Neural cell (in vitro differentiated cells): ENCODE measurements around the gene RGS12.

ENCODE experiments used
- CTCF ChIP-seq: fragments of 450-650 bp; IDR thresholded peaks from 2 replicates; pipeline ENCODE4 v1.5.1; 2014; ENCODE audit warnings: antibody characterized with exemption, mild to moderate bottlenecking, moderate library complexity; ENCODE audit not compliant: poor library complexity, severe bottlenecking
- EP300 ChIP-seq: fragments of 450-650 bp; conservative IDR thresholded peaks from 2 replicates; pipeline ENCODE4 v1.6.1; 2014; ENCODE audit warnings: antibody characterized with exemption, mild to moderate bottlenecking, moderate library complexity; ENCODE audit not compliant: poor library complexity, severe bottlenecking
- EZH2 ChIP-seq: fragments of 200-600, 300-800 bp; shearing (Covaris generic), sonication (generic); IDR thresholded peaks from 2 replicates; pipeline ENCODE4 v1.6.1; 2014; ENCODE audit warnings: antibody characterized with exemption, low read length, borderline replicate concordance, mild to moderate bottlenecking; ENCODE audit not compliant: insufficient read depth, poor library complexity, severe bottlenecking
- POLR2AphosphoS5 ChIP-seq: IDR thresholded peaks from 2 replicates; pipeline ENCODE4 v1.6.1; 2012
- REST ChIP-seq: IDR thresholded peaks from 2 replicates; pipeline ENCODE4 v1.6.1; 2012; ENCODE audit warnings: borderline replicate concordance
- TAF1 ChIP-seq: IDR thresholded peaks from 2 replicates; pipeline ENCODE4 v1.6.1; 2012; ENCODE audit warnings: low read depth

- TF ChIP-seq POLR2AphosphoS5 (no peak), CTCF (no peak), EZH2 (no peak), TAF1 (no peak), EP300 (no peak), REST (no peak)
These were observed 9.5 kb downstream of the RGS12 start for GRCh38 chr4:3302173-3302785.
